HL-60/S4 treated with retinoic acid at 250 ng/mL for 4 days and 3 days (cell line): ENCODE data around the gene ZNF318.

ENCODE experiments used
- in situ Hi-C: fragments of 300-500 bp; cut with MboI; formaldehyde crosslinking; loops from 2 replicates; pipeline ENCODE4 v1.7.0; 2022; ENCODE audit warnings: low sequenced_read_pairs

ZNF318 gene

GRCh38 chr6:43302126-43302525, 67.3 kb downstream of the ZNF318 start:
- in situ Hi-C loops, result no loop called here

GRCh38 chr6:43301081-43301870, 68.2 kb downstream of the ZNF318 start:
- in situ Hi-C loops, result no loop called here

GRCh38 chr6:43299338-43300293, 69.8 kb downstream of the ZNF318 start:
- in situ Hi-C loops, result no loop called here

- in situ Hi-C loops, result no loop called here
Measured at GRCh38 chr6:43298565-43299337, 70.7 kb downstream of the ZNF318 start.

- in situ Hi-C loops, result no loop called here
Measured at GRCh38 chr6:43297644-43298564, 71.5 kb downstream of the ZNF318 start, which contains the start of gene SLC22A7. SLC22A7 (plus strand) TSS chr6:43298260; CDS start chr6:43298359, 99 bp downstream.

GRCh38 chr6:43296780-43297497, 72.5 kb downstream of the ZNF318 start:
- in situ Hi-C loops, result no loop called here

- in situ Hi-C loops, result no loop called here
Measured at GRCh38 chr6:43295456-43295855, 74.0 kb downstream of the ZNF318 start.

- in situ Hi-C loops, result no loop called here
Measured at GRCh38 chr6:43294536-43294935, 74.9 kb downstream of the ZNF318 start.

- in situ Hi-C loops, result no loop called here
Measured at GRCh38 chr6:43293698-43294097, 75.7 kb downstream of the ZNF318 start.

- in situ Hi-C loops, result no loop called here
Measured at GRCh38 chr6:43292763-43293318, 76.6 kb downstream of the ZNF318 start.

GRCh38 chr6:43292341-43292740, 77.1 kb downstream of the ZNF318 start:
- in situ Hi-C loops, result no loop called here

GRCh38 chr6:43291708-43292107, 77.7 kb downstream of the ZNF318 start:
- in situ Hi-C loops, result no loop called here

- in situ Hi-C loops, result no loop called here
Measured at GRCh38 chr6:43290905-43291355, 78.5 kb downstream of the ZNF318 start.

GRCh38 chr6:43290339-43290904, 79.0 kb downstream of the ZNF318 start:
- in situ Hi-C loops, result no loop called here

GRCh38 chr6:43287717-43288679, 81.4 kb downstream of the ZNF318 start:
- in situ Hi-C loops, result no loop called here

GRCh38 chr6:43286980-43287716, 82.3 kb downstream of the ZNF318 start:
- in situ Hi-C loops, result no loop called here
